HCT116 (cell line): ENCODE data around the gene KLHL40. TPM values are rescaled to one million over a fixed set of nuclear protein-coding genes. Genes with fewer than 3 reads are reported as not detected.

Experiments used
- ATAC-seq: fragments of 200-7000 bp; cut with Tn5 transposase; 2 replicates; pipeline ENCODE4 v1.9.1; 2020; ENCODE audit warnings: mild to moderate bottlenecking, moderate library complexity
- BruUV-seq: library from RNA; stranded (reverse); fragments of 400-500 nt; replicated peaks from 2 replicates; lab custom pipeline; 2021; lab: Mats Ljungman, UMichigan
- CTCF ChIA-PET: fragments of 300-600 bp; sonication (Branson Sonifier 250); formaldehyde crosslinking; loops from one replicate; lab custom pipeline; 2021; ENCODE audit warnings: antibody characterized with exemption; lab: Charles Lee
- POLR2A ChIA-PET: fragments of 300-600, 350-600 bp; sonication (Branson Sonifier 250); formaldehyde crosslinking; loops from one replicate; lab custom pipeline; 2021; ENCODE audit warnings: antibody characterized with exemption; lab: Charles Lee
- RAD21 ChIA-PET, 2 experiments: fragments of 300-600 bp; sonication (Branson Sonifier 250); formaldehyde crosslinking; loops; one replicate each; lab custom pipeline; 2023; ENCODE audit warnings: low total read pairs in 2 of 2; ENCODE audit not compliant: uncharacterized antibody in 2 of 2, unreplicated experiment in 2 of 2, low non-redundant PET in 1 of 2; lab: Charles Lee
- DNase-seq: peaks from one replicate; pipeline ENCODE4 v3.0.0-alpha.2; 2010; ENCODE audit warnings: low read depth, low spot score
- H2AFZ ChIP-seq: fragments of 200-600 bp; shearing (Covaris generic), sonication (generic); 2 replicates; pipeline ENCODE4 v1.6.1; 2017; ENCODE audit warnings: low read depth, mixed run types, mixed read lengths, antibody characterized with exemption, low read length; ENCODE audit not compliant: poor library complexity, severe bottlenecking
- H3K27ac ChIP-seq: 2 replicates; pipeline ENCODE4 v1.5.1; 2012; ENCODE audit warnings: low read depth, low read length
- H3K27me3 ChIP-seq: fragments of 200-600 bp; sonication (generic); 2 replicates; pipeline ENCODE4 v1.6.1; 2016; ENCODE audit warnings: mixed run types, low read length, mixed read lengths; ENCODE audit not compliant: insufficient read depth
- H3K36me3 ChIP-seq, 2 experiments: fragments of 200-500 bp in 1 of 2; fragments of 200-600 bp in 1 of 2; sonication (Bioruptor generic) in 1 of 2; sonication (generic) in 1 of 2; 2 replicates each; pipeline versions ENCODE4 v1.5.1 to v1.6.1; 2014 to 2016; ENCODE audit warnings: low read length in 2 of 2, inconsistent platforms in 1 of 2, mixed read lengths in 1 of 2, mixed run types in 1 of 2; ENCODE audit not compliant: insufficient read depth in 2 of 2, control insufficient read depth in 1 of 2
- H3K4me1 ChIP-seq, 2 experiments: fragments of 200-600 bp in 1 of 2; sonication (generic) in 1 of 2; 2 replicates each; pipeline versions ENCODE4 v1.5.1 to v1.6.1; 2012 to 2017; ENCODE audit warnings: low read length in 2 of 2, inconsistent platforms in 1 of 2, mild to moderate bottlenecking in 1 of 2, mixed read lengths in 1 of 2, mixed run types in 1 of 2, moderate library complexity in 1 of 2; ENCODE audit not compliant: insufficient read depth in 2 of 2, control insufficient read depth in 1 of 2
- H3K4me2 ChIP-seq: fragments of 200-600 bp; sonication (generic); 2 replicates; pipeline ENCODE4 v1.6.1; 2017; ENCODE audit warnings: mixed run types, low read length, mixed read lengths
- H3K4me3 ChIP-seq, 2 experiments: fragments of 200-600 bp in 1 of 2; sonication (generic) in 1 of 2; replicated peaks in 1 of 2; 2 replicates each; pipeline ENCODE4 v1.5.1; 2011 to 2016; ENCODE audit warnings: low read length in 2 of 2, control low read depth in 1 of 2, low read depth in 1 of 2, mild to moderate bottlenecking in 1 of 2, mixed read lengths in 1 of 2, mixed run types in 1 of 2
- H3K79me2 ChIP-seq: fragments of 200-600 bp; sonication (generic); 2 replicates; pipeline ENCODE4 v1.6.1; 2017; ENCODE audit warnings: mild to moderate bottlenecking, mixed run types, low read length, moderate library complexity, mixed read lengths; ENCODE audit not compliant: insufficient read depth
- H3K9ac ChIP-seq: fragments of 200-600 bp; sonication (generic); 2 replicates; pipeline ENCODE4 v1.6.1; 2016; ENCODE audit warnings: low read length, mixed read lengths
- H3K9me2 ChIP-seq: fragments of 200-600 bp; sonication (generic), shearing (Covaris generic); 2 replicates; pipeline ENCODE4 v1.6.1; 2017; ENCODE audit warnings: mixed run types, mild to moderate bottlenecking, moderate library complexity; ENCODE audit not compliant: insufficient read depth
- H3K9me3 ChIP-seq, 2 experiments: fragments of 200-500 bp in 1 of 2; fragments of 200-600 bp in 1 of 2; sonication (Bioruptor generic) in 1 of 2; sonication (generic) in 1 of 2; 2 replicates each; pipeline ENCODE4 v1.6.1; 2014 to 2017; ENCODE audit warnings: low read length in 2 of 2, mixed read lengths in 2 of 2, inconsistent platforms in 1 of 2, low read depth in 1 of 2, mild to moderate bottlenecking in 1 of 2, mixed run types in 1 of 2, moderate library complexity in 1 of 2; ENCODE audit not compliant: control insufficient read depth in 1 of 2, insufficient read depth in 1 of 2
- H4K20me1 ChIP-seq: fragments of 200-600 bp; sonication (generic), shearing (Covaris generic); 2 replicates; pipeline ENCODE4 v1.6.1; 2017; ENCODE audit warnings: mixed run types, mild to moderate bottlenecking, moderate library complexity; ENCODE audit not compliant: insufficient read depth
- CBX3 ChIP-seq: IDR thresholded peaks from 2 replicates; pipeline ENCODE4 v1.6.1; 2012; ENCODE audit warnings: low read depth
- EGR1 ChIP-seq: IDR thresholded peaks from 2 replicates; pipeline ENCODE4 v1.6.1; 2012; ENCODE audit warnings: low read depth
- ELF1 ChIP-seq: IDR thresholded peaks from 2 replicates; pipeline ENCODE4 v1.6.1; 2012; ENCODE audit warnings: low read depth, borderline replicate concordance
- EZH2 ChIP-seq: fragments of 200-600 bp; sonication (generic); IDR thresholded peaks from 2 replicates; pipeline ENCODE4 v1.6.1; 2017; ENCODE audit warnings: antibody characterized with exemption, mixed run types
- FOSL1 ChIP-seq: IDR thresholded peaks from 2 replicates; pipeline ENCODE4 v1.6.1; 2012; ENCODE audit warnings: low read depth
- MAX ChIP-seq: IDR thresholded peaks from 2 replicates; pipeline ENCODE4 v1.6.1; 2012
- POLR2A ChIP-seq: IDR thresholded peaks from 2 replicates; pipeline ENCODE4 v1.7.0; 2011; ENCODE audit warnings: borderline replicate concordance; ENCODE audit not compliant: insufficient read depth, insufficient read length; ENCODE audit errors: extremely low read depth
- RAD21 ChIP-seq: IDR thresholded peaks from 2 replicates; pipeline ENCODE4 v1.6.1; 2012; ENCODE audit warnings: low read depth, mild to moderate bottlenecking
- SP1 ChIP-seq: IDR thresholded peaks from 2 replicates; pipeline ENCODE4 v1.6.1; 2012; ENCODE audit warnings: low read depth
- YY1 ChIP-seq: IDR thresholded peaks from 2 replicates; pipeline ENCODE4 v1.6.1; 2011; ENCODE audit warnings: low read length, low read depth, moderate library complexity, mild to moderate bottlenecking; ENCODE audit not compliant: insufficient replicate concordance; ENCODE audit errors: extremely low read depth
- ZNF274 ChIP-seq: fragments of 200-500 bp; sonication (Bioruptor generic); IDR thresholded peaks from 2 replicates; pipeline ENCODE4 v1.6.1; 2014; ENCODE audit warnings: mild to moderate bottlenecking, low read depth, low read length, inconsistent platforms
- intact Hi-C: fragments of 100-400 bp; cut with micrococcal nuclease; formaldehyde crosslinking; loops from 2 replicates; pipeline ENCODE4 v1.10.0; 2022
- total RNA-seq: library from RNA; stranded (reverse); gene quantifications from one replicate; pipeline ENCODE4 v1.2.1, GENCODE V29; 2021; ENCODE audit not compliant: unreplicated experiment
- TF ChIP-seq, protein P1 (sequence below): IDR thresholded peaks from 2 replicates; pipeline ENCODE4 v1.6.1; 2012
- TF ChIP-seq, protein P2 (sequence below): IDR thresholded peaks from 2 replicates; pipeline ENCODE4 v1.6.1; 2011; ENCODE audit warnings: mild to moderate bottlenecking, low read length, moderate library complexity; ENCODE audit not compliant: insufficient replicate concordance; ENCODE audit errors: extremely low read depth
- TF ChIP-seq, protein P3 (sequence below), 3 experiments: fragments of 200-600 bp in 1 of 3; sonication (generic) in 1 of 3; IDR thresholded peaks in 2 of 3; conservative IDR thresholded peaks in 1 of 3; 2 replicates each; pipeline ENCODE4 v1.5.1; 2012 to 2017; ENCODE audit warnings: low read depth in 2 of 3, low read length in 2 of 3, antibody characterized with exemption in 1 of 3, borderline replicate concordance in 1 of 3, control low read depth in 1 of 3, mild to moderate bottlenecking in 1 of 3, mixed read lengths in 1 of 3, mixed run types in 1 of 3, moderate library complexity in 1 of 3; ENCODE audit not compliant: insufficient read depth in 1 of 3

KLHL40 gene
- total RNA-seq, 1 experiment from 2014 or later, result not detected

- H3K79me2 ChIP-seq, result no peaks in the 10 kb centered on the region
- RAD21 ChIA-PET, result no interaction called here
- no peak overlapping the region for H3K27ac ChIP-seq
- BruUV-seq, result no TSS peak
- H3K4me2 ChIP-seq, result no peak overlapping the region
- CTCF ChIA-PET, result no interaction called here
- H3K4me1 ChIP-seq, result no peaks in the 10 kb centered on the region
- H4K20me1 ChIP-seq, result no peaks in the 10 kb centered on the region
- no peaks in the 10 kb centered on the region for H3K9me2 ChIP-seq
- DNase-seq (no peak), ATAC-seq (no peak)
- no peak overlapping the region for H3K4me3 ChIP-seq
- TF ChIP-seq EGR1 (no peak), RAD21 (no peak), ZNF274 (no peak), ELF1 (no peak), CBX3 (no peak), SP1 (no peak), POLR2A (no peak), FOSL1 (no peak), EZH2 (no peak), MAX (no peak), YY1 (no peak)
- TF ChIP-seq, protein P1, sequence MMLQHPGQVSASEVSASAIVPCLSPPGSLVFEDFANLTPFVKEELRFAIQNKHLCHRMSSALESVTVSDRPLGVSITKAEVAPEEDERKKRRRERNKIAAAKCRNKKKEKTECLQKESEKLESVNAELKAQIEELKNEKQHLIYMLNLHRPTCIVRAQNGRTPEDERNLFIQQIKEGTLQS, result no peak
- TF ChIP-seq, protein P2, sequence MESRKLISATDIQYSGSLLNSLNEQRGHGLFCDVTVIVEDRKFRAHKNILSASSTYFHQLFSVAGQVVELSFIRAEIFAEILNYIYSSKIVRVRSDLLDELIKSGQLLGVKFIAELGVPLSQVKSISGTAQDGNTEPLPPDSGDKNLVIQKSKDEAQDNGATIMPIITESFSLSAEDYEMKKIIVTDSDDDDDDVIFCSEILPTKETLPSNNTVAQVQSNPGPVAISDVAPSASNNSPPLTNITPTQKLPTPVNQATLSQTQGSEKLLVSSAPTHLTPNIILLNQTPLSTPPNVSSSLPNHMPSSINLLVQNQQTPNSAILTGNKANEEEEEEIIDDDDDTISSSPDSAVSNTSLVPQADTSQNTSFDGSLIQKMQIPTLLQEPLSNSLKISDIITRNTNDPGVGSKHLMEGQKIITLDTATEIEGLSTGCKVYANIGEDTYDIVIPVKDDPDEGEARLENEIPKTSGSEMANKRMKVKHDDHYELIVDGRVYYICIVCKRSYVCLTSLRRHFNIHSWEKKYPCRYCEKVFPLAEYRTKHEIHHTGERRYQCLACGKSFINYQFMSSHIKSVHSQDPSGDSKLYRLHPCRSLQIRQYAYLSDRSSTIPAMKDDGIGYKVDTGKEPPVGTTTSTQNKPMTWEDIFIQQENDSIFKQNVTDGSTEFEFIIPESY, result no peak
- TF ChIP-seq, protein P3, sequence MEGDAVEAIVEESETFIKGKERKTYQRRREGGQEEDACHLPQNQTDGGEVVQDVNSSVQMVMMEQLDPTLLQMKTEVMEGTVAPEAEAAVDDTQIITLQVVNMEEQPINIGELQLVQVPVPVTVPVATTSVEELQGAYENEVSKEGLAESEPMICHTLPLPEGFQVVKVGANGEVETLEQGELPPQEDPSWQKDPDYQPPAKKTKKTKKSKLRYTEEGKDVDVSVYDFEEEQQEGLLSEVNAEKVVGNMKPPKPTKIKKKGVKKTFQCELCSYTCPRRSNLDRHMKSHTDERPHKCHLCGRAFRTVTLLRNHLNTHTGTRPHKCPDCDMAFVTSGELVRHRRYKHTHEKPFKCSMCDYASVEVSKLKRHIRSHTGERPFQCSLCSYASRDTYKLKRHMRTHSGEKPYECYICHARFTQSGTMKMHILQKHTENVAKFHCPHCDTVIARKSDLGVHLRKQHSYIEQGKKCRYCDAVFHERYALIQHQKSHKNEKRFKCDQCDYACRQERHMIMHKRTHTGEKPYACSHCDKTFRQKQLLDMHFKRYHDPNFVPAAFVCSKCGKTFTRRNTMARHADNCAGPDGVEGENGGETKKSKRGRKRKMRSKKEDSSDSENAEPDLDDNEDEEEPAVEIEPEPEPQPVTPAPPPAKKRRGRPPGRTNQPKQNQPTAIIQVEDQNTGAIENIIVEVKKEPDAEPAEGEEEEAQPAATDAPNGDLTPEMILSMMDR (IDR thresholded peaks at IDR 0.05 in 2 of 3, conservative IDR thresholded peaks at IDR 0.05 in 1 of 3; ENCODE audit: borderline replicate concordance in 1 of 3, insufficient read depth in 1 of 3, low read depth in 2 of 3, low read length in 2 of 3), result no peak
- POLR2A ChIA-PET, result no interaction called here
- no peaks in the 10 kb centered on the region for H3K9me3 ChIP-seq
- no peaks in the 10 kb centered on the region for H3K36me3 ChIP-seq
- intact Hi-C loops, result no loop called here
- H3K9ac ChIP-seq, result no peak overlapping the region
- H3K27me3 ChIP-seq, result no peaks in the 10 kb centered on the region
- H2AFZ ChIP-seq, result no peak overlapping the region
Observed at GRCh38 chr3:42719002-42719401, 33.7 kb downstream of the KLHL40 start.
